Cardiac septum (tissue), 1 donor: ENCODE measurements around the gene PPP2R3A. TPM values are rescaled to one million over a fixed set of nuclear protein-coding genes. Genes with fewer than 3 reads are reported as not detected.

ENCODE experiments used
- DNase-seq: peaks from one replicate; pipeline ENCODE4 v3.0.0-alpha.2; 2020; ENCODE audit warnings: low spot score
- intact Hi-C: fragments of 100-400 bp; cut with DNase I; formaldehyde crosslinking; loops from one replicate; pipeline ENCODE4 v1.14.0; 2022
- total RNA-seq: library from RNA; stranded (reverse); fragmentation: NEBNext Ultra II Directional; extraction: Animal tissue kit (Norgen Biotek cat#: 25700); gene quantifications from one replicate; pipeline ENCODE4 v1.2.1, GENCODE V29; 2021
- donor health status: DM: no; HTN: no; CAD: no.

The PPP2R3A gene
- total RNA-seq, 1 donor from 2014 or later = 82.8 TPM

GRCh38 chr3:135966962-135967274, 1.4 kb downstream of the PPP2R3A start:
- intact Hi-C loops = loop anchor here (2.0 to 5.0 kb wide), 3 partner anchors 56 to 230 kb away; partner anchors contain the start of gene MSL2
- no peak for DNase-seq

GRCh38 chr3:135967867-135968266, 2.3 kb downstream of the PPP2R3A start:
- DNase-seq = no peak
- intact Hi-C loops = loop anchor here (2.0 to 5.0 kb wide), 3 partner anchors 55 to 229 kb away; partner anchors contain the start of gene MSL2

GRCh38 chr3:135970506-135971116, 5.1 kb downstream of the PPP2R3A start:
- intact Hi-C loops = no loop called here
- DNase-seq = no peak

GRCh38 chr3:135973841-135974240, 8.3 kb downstream of the PPP2R3A start:
- DNase-seq = no peak
- intact Hi-C loops = no loop called here

GRCh38 chr3:135975053-135975452, 9.5 kb downstream of the PPP2R3A start:
- intact Hi-C loops = no loop called here
- no peak for DNase-seq

GRCh38 chr3:135975536-135975935, 10.0 kb downstream of the PPP2R3A start:
- DNase-seq = no peak
- intact Hi-C loops = no loop called here

GRCh38 chr3:135980343-135980742, 14.8 kb downstream of the PPP2R3A start:
- intact Hi-C loops = no loop called here
- DNase-seq = no peak

GRCh38 chr3:135981701-135982403, 16.3 kb downstream of the PPP2R3A start:
- DNase-seq = no peak
- intact Hi-C loops = no loop called here

GRCh38 chr3:135982404-135982761, 16.9 kb downstream of the PPP2R3A start:
- DNase-seq = no peak
- intact Hi-C loops = no loop called here

- intact Hi-C loops = no loop called here
- DNase-seq = no peak
Measured at GRCh38 chr3:135982922-135983581, 17.5 kb downstream of the PPP2R3A start.

- DNase-seq = no peak
- intact Hi-C loops = no loop called here
Measured at GRCh38 chr3:135987661-135988060, 22.1 kb downstream of the PPP2R3A start.

GRCh38 chr3:135989242-135989641, 23.7 kb downstream of the PPP2R3A start:
- intact Hi-C loops = no loop called here
- DNase-seq = no peak

GRCh38 chr3:135990903-135991302, 25.4 kb downstream of the PPP2R3A start:
- DNase-seq = no peak
- intact Hi-C loops = no loop called here

- intact Hi-C loops = no loop called here
- DNase-seq = no peak
Measured at GRCh38 chr3:135991621-135992020, 26.1 kb downstream of the PPP2R3A start.

- intact Hi-C loops = no loop called here
- no peak for DNase-seq
Measured at GRCh38 chr3:135992072-135992471, 26.5 kb downstream of the PPP2R3A start.

GRCh38 chr3:135994708-135995337, 29.3 kb downstream of the PPP2R3A start:
- intact Hi-C loops = no loop called here

GRCh38 chr3:135995766-135996165, 30.2 kb downstream of the PPP2R3A start:
- intact Hi-C loops = no loop called here
- DNase-seq = no peak

More at GRCh38 chr3:135994708-135995337, 29.3 kb downstream of the PPP2R3A start:
- no peak for DNase-seq

- no peak for DNase-seq
- intact Hi-C loops = no loop called here
Measured at GRCh38 chr3:135997554-135998320, 32.2 kb downstream of the PPP2R3A start.

GRCh38 chr3:136008221-136008620, 42.7 kb downstream of the PPP2R3A start:
- intact Hi-C loops = no loop called here
- DNase-seq = no peak
